ENCODE data around the gene FAM174C. TPM values are rescaled to one million over a fixed set of nuclear protein-coding genes. Genes with fewer than 3 reads are reported as not detected.
A peak's percentile ranks its signal among the peaks of the same experiment; 100 is the strongest.

Gene FAM174C
- total and polyA plus RNA-seq, 2 of the 8 experiments (the other 6 are each of a cell fraction or from before 2014, with no cell fraction given) = 44.5 to 125 TPM

GRCh38 chr19:1255186-1256161, 19.9 kb upstream of the FAM174C start:
- DNase-seq (ENCODE audit: low read depth in 1 of 2, low spot score in 2 of 2) (no peak), FAIRE-seq (no peak)
- Histone ChIP-seq H2BK20ac (ENCODE audit: low read length) (no peak overlapping the region), H4K20me1 (replicated peaks in 1 of 2; ENCODE audit: control insufficient read depth in 1 of 2, insufficient read depth in 2 of 2, low read length in 2 of 2) (peaks cover 24 to 37% of the 10 kb centered on the region in 2 experiments), H3K79me1 (ENCODE audit: low read depth, low read length) (peaks cover 12% of the 10 kb centered on the region; the same call in 1 of the 2 replicates), H3K4ac (replicated peaks; ENCODE audit: insufficient read length, low read depth, low read length) (no peak overlapping the region), H3K4me3 (ENCODE audit: extremely low read depth in 1 of 4, insufficient read depth in 2 of 4, low read depth in 3 of 4, low read length in 4 of 4) (no peak overlapping the region), H3K4me2 (ENCODE audit: insufficient read depth in 1 of 2, low read depth in 2 of 2, low read length in 2 of 2) (no peak overlapping the region), H4K5ac (ENCODE audit: insufficient read length, low read depth, low read length) (no peak overlapping the region), H2AK5ac (ENCODE audit: low read depth, low read length) (no peak overlapping the region), H3K23me2 (ENCODE audit: low read depth, low read length) (peaks cover 6% of the 10 kb centered on the region; the same call in 1 of the 2 replicates), H3K9me3 (ENCODE audit: insufficient read depth in 2 of 2, low read depth in 1 of 2, low read length in 1 of 2) (no peaks in the 10 kb centered on the region), H3K27me3 (replicated peaks in 1 of 4; ENCODE audit: control insufficient read depth in 3 of 4, extremely low read depth in 1 of 4, insufficient read depth in 3 of 4, low read length in 3 of 4) (no peaks in the 10 kb centered on the region; a peak in 1 of 7 replicates), H3K56ac (replicated peaks; ENCODE audit: insufficient read length, low read depth, low read length) (no peak overlapping the region), H3K4me1 (replicated peaks in 1 of 4; ENCODE audit: control insufficient read depth in 3 of 4, insufficient read depth in 4 of 4, low read length in 3 of 4) (peaks cover 0 to 38% (median 23%) of the 10 kb centered on the region in 4 experiments; a peak in 6 of 7 replicates), H3K36me3 (ENCODE audit: control insufficient read depth in 2 of 4, insufficient read depth in 4 of 4, low read length in 3 of 4) (peaks cover 26 to 75% (median 41%) of the 10 kb centered on the region in 4 experiments), H3K9ac (replicated peaks in 1 of 4; ENCODE audit: extremely low read depth in 1 of 4, low read depth in 3 of 4, low read length in 3 of 4) (no peak overlapping the region), H3K18ac (ENCODE audit: extremely low read depth, low read length) (no peak overlapping the region), H4K91ac (replicated peaks; ENCODE audit: insufficient read length, low read length) (no peak overlapping the region), H3K23ac (ENCODE audit: insufficient read length) (no peak overlapping the region), H2BK120ac (replicated peaks; ENCODE audit: low read depth, low read length) (no peak overlapping the region), H2BK15ac (ENCODE audit: low read length) (no peak overlapping the region), H3K27ac (ENCODE audit: low read depth, low read length) (no peak overlapping the region), H4K8ac (ENCODE audit: extremely low read depth, insufficient read depth, low read length) (no peak overlapping the region; the same call in 1 of the 2 replicates), H2BK5ac (ENCODE audit: low read depth, low read length) (no peak overlapping the region), H3K79me2 (ENCODE audit: control insufficient read depth in 1 of 2, insufficient read depth in 2 of 2, low read length in 2 of 2) (peaks cover 9 to 45% of the 10 kb centered on the region in 2 experiments), H2AFZ (ENCODE audit: low read length) (no peak overlapping the region), H2BK12ac (ENCODE audit: low read depth, low read length) (no peak overlapping the region), H3K14ac (ENCODE audit: insufficient read length) (no peak overlapping the region)
- ChIA-PET POLR2A (ENCODE audit: partially characterized antibody) (interaction anchor here (0.9 to 19.4 kb wide), 8 partner anchors 9 to 260 kb away, joined by 3 to 456 read pairs (median 4); partner anchors contain the start of genes ATP5F1D, CBARP, CIRBP and FAM174C), CTCF (ENCODE audit: partially characterized antibody) (interaction anchor here (0.6 to 15.9 kb wide), 6 partner anchors 9 to 222 kb away, joined by 3 to 212 read pairs (median 4); partner anchors contain the start of gene ATP5F1D)
- WGBS, 2 experiments (ENCODE audit: extremely low coverage in 1 of 2, insufficient coverage in 1 of 2, insufficient read length in 1 of 2, insufficient replicate concordance in 2 of 2, low coverage in 1 of 2, low lambda C conversion rate in 2 of 2, missing lambda C conversion rate in 1 of 2) = 95% methylated on average over 43 of the region's 52 CpGs; no CpG with 5 or more reads in 1 of the 2 experiments
- no peak for TF ChIP-seq JUN (IDR thresholded peaks at IDR 0.05; ENCODE audit: low read depth, low read length)
- peak; percentile 27; the same call in 1 of the 2 replicates for TF ChIP-seq POLR2AphosphoS5 (IDR thresholded peaks at IDR 0.05; ENCODE audit: low read depth, low read length)

Measured in H1 (cell line).